ENCODE results near the gene ROR2.
"Not testable (repeated sequence)": the region's sequence is repeated elsewhere in the genome, so short reads cannot be mapped to it uniquely, and the experiment has no call there.

ROR2 gene

DNA sequence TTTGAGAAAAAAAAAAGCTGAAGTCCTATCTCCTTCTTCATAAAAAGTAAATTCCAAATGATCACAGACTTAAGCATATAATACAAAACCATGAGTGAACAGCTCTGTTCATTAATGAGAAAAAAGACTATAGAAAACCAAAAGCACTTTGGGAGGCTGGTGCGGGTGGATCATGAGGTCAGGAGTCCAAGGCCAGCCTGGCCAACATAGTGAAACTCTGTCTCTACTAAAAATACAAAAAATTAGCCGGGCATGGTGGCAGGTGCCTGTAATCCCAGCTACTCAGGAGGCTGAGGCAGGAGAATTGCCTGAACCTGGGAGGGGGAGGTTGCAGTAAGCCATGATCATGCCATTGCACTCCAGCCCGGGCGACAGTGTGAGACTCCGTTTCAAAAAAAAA lies 156.7 kb downstream of the ROR2 start:
- DNase-seq, result not testable (repeated sequence)

DNA sequence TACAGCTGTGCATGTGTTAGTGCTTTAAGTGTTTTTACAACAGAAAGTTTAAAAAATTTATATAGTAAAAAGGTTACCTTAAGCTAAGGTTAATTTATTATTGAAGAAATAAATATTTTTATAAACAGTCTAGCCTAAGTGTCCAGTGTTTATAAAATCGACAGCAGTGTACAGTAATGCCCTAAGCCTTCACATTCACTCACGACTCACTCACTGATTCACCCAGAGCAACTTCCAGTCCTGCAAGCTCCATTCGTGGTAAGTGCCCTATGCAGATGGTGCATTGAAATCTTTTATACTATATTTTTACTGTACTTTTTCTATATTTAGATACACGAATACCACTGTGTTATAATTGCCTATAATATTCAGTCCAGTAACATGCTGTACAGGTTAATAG lies 159.1 kb downstream of the ROR2 start:
- no peak for DNase-seq

DNA sequence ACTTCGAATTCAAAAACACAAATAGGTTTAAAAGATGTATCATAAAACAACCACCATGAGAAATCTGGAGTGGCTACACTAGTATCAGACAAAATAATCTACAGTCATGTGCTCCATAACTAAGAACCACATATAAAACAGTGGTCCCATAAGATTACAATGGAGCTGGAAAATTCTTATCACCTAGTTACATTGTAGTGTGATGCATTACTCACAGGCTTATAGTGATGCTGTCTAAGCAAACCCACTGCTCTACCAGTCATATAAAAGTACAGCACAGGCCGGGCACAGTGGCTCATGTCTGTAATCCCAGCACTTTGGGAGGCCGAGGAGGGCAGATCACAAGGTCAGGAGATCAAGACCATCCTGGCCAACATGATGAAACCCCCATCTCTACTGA lies 160.1 kb downstream of the ROR2 start:
- DNase-seq, result no peak

DNA sequence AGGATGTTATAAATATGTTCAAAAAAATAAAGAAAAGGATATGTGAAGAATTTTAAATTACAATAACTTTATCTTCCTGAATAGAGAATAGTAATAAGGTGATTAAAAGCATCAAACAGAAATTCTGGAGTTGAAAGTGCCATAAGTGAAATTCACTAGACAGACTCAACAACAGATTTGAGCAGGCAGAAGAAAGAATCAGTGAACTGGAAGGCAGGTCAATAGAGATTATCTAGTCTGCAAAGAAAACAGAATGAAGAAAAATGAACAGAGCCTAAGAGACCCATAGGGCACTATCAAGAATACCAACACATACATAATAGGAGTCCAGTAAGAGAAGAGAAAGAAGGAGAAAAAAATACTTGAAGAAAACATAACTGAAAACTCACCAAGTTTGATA lies 162.1 kb downstream of the ROR2 start:
- no peak for DNase-seq

DNA sequence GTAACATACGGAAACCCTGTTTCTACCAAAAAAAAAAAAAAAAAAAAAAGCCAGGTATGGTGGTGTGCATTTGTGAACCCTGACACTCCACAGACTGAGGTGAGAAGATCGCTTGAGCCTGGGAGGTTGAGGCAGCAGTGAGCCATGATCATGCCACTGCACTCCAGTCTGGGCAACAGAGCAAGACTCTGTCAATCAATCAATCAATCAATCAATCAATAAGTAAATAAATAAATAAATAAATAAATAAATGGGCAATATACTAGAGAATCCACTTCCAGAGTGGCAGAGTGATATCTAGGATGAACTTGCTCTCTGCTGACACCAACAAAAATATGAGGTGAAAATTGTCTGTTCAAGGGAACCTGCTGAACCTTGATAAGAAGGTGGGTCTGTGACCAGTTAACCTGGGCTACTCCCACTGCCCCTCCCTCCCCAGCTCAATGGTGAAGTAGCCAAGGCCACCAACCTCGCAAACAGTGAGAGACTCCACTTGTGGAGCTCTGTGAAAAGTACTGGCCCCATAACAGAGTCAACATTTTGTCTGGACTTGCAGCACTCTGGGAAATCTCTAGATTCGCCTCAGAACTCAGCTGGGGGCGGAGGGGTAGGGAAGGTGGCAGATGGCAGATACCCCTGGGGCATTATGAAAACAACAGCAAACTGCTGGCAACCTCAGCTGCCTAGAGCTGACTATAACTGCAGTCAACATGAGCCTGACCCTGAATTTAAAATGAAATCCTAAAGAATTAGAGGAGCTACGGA lies 163.7 kb downstream of the ROR2 start:
- no peak for DNase-seq

DNA sequence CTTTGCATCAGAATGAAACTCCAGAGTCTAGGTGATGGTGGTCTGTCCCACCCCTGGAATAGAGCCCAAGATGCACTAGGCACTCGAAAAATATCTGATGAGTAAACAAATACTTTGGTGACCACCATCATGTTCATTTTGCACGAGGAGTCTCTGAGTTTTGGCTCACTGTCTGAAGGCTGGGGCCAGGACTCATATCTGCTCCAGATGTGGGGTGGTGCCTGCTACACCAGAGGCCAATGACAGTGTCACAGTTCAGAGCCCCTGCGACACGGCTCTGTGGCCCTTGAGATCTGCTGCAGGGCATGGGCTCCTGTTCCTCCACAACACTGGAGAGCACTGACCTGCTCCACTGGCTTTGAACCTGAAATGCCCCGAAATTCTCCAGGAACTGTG lies 164.6 kb downstream of the ROR2 start:
- DNase-seq, result no peak

DNA sequence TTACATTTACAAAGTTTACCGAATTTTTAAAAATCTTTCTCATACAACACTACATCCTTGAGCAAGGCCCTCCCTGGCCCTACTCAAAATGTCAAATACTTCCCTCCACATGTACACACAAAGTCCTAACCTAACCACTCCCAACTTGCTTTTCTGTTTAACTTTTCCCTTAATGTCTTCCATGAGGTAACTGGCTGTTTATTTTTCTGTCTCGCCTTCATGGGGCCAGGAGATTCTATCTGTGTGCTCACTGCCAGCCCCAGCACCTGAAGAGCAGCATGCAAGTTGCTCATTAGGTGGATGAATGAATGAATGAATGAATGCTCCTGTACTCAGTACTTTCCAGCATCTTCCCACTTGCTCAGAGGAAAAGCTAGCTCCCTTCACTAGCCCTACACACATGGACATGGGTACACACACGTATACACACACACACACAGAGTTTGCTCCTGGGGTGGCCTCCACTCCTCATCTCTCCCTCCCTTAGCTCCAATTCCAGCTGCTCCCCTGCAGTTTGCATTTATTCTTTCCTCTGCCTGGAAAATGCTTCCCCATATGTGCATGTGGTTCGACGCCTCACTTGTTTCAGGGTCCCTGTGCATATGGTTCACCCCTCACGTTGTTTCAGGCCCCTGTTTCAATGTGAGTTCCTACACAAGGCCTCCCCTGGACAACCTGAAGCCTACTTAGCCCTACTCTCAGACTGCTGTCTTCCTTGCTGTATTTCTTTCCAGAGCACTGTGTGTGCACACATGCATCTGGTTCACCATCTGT lies 165.2 kb downstream of the ROR2 start:
- no peak for DNase-seq

DNA sequence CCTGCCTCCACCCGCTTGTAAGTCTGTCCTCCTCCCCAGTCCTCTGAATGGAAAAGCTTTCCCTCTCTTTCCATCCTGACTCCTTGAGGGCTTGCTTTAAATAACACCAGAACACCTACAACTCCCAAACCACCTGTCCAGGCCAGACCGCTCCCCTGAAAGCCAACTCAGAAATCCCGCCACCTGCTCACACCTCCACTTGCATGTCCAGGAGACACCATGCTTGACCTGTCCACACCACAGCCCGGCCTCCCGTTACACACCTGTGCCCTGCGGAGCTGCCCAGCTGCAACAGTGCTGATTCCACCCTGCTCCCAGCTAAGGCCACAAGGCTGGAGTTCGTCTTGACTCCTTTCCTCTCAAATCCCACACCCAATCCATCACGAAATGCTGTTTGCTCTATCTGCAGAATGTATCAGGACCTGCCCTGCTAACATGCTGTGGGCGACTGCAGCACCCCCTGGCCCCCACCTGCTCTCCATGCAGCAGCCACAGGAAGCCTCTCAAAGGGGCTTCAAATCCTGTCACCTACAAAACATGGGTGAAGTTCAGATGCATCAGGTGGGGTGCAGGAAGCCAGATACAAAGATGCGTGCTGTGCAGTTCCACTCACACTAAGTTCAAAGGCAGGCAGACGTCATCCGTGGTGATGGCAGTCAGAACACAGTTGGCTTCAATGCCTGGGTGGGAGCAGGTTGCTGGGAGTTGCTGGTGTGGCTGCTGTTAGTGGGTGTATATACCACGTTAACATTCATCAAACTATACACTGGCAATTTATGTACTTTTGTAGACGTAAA lies 166.0 kb downstream of the ROR2 start:
- DNase-seq, result peak in 1 of 5 experiments; percentile 6

DNA sequence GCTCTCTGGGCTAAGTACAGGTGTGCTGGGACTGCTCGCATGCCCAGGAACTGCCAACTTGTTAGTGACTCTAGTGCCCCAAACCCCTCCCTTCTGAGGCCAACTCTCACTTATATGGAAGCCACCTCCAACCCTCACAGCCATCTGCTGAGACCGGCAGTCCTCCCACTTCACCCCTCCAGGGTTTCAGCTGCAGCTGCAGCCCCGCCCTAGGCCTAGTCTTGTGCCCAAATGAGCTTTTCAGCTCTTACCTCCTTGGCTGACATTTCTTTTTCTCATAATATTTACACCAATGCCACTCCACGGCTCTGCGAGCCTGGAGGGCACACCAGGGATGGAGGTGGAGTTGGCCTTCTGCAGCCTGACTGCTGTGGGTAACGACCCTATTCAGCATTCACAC lies 166.6 kb downstream of the ROR2 start:
- no peak for DNase-seq

DNA sequence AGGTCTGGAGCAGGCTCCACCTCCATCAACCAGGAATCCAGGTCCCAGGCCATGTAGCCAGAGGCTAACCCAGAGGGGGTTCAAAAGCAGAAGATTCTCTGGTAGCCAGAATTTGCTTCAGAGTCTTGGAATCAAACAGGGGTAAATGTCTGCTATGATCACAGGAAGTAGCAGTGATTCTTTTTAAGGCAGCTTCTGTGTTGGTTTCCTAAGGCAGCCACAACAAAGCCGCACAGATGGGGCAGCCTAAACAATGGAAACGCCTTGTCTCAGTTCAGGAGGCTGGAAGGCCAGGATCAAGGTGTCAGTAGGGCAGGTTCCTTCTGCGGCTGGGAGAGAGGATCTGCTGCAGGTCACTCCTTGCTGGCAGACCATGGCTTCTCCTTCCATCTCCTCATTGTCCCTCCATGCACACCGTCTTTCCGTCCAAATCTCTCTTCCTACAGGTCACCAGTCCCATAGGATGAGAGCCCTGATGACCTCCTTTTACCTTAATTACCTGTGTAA lies 167.3 kb downstream of the ROR2 start:
- peak in 1 of 5 experiments; percentile 11 for DNase-seq

DNA sequence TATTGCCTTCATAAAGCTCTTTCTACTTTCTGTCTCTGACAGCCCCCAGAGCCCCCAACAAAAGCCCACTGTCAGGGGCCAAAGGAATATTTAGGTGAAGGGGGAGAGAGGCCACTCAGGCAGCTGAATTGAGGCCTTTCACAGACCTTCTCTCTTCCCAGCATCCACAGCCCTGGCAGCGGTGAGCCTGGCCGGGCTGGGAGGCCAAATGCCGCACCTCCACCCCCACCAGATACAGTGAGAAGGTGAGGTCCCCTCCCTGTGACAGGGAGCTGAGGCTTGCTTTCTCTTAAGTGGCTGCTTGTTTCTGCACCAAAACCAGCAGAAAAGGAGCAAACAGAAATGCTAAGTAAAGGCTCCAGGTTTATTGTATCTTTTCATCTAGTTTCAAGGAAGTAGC lies 168.1 kb downstream of the ROR2 start:
- no peak for DNase-seq

DNA sequence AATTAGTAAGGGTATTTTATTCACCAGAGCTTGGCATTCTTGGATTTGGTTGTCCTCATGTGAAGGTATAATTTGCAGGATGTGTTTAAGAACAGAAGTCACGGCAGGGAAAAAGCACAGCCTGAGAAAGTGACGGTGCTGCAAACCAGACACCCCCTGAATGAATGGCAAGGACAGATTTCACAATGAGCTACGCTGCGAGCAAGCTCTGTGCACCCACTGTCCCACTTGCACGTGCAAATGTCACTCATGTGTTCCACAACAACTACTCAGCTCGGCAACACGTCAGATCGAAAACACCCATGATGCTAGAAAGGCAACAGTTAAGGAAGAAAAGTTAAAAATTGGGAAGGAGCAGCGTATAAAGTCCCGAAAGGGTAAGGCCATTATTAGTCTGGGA lies 168.9 kb downstream of the ROR2 start:
- no peak for DNase-seq

DNA sequence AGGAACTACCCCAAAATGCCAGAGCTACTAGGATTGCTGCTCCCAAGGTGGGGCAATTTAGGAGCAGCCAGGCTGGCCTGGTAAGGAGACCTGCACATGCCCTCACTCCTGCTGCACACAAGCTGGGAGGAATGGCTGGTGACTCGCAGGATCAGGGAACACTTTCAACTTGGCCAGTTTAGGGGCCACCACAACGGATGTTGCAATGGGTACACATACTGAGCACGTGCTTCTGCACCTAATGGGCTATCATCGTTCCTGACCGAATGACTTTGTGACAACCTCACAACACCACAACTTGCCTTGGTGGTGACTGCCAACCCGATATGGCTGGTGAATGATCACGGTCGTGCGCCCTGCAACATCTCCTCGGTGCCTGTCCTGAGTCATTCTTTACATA lies 172.0 kb downstream of the ROR2 start:
- no peak for DNase-seq

DNA sequence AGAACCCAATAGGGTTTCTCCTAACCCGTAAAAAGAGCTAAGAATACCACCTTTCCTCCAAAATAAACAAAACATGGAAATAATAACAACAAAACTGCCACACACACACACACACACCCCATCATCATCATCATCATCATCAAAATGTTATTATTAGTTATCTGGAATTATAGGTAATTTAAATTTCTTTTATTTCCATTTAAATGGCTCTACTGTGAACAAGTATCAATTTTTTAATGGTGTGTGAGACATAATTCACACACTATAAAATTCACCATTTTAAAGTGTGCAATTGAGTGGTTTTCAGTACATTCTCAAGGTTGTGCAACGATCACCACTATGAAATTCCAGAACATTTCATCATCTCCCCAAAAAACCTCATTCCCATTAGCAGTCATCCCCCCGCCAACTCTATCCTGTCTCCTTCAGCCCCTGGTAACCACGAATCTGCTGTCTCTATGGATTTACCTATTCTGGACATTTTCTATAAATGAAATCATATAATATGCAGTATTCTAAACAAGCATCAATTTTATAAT lies 172.7 kb downstream of the ROR2 start:
- no peak for DNase-seq

DNA sequence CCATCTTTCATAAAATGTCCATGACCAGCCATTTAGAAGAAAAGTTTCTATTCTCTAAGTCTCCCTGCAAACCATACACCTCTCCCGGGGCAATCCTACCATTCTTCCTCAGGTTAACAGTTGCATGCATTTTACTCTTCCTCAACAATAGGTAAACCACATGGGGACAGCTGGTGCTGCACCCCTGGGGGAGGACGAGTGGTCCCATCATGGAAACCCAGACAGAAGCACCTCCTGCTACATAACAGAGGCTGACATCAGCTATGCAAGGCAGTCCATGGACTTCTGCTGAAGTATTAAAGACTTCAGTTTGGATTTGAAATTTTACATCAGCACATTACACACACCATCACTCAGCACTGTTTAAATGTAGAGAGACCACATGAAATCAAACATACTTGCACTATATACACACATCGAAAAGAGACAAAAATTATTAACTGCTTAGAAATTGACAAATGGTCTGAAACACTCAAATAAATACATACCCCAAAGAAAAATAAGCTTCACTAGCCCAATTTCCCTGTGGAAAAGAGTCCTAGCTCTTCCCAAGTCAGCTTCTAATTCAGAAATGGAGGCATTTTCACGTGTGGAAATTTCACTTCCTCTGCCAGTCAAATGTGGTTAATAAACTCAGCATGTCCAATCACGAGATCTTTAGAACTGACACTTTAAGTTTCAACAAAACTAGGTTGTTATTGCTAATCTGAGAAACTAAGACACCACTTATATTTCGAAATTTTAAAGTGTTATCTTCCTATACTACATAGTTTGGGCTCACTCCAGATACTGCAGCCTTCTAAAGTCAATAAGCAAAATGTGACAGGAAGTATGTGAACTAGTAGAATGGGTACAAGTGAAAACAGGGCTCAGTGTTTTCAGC lies 173.4 kb downstream of the ROR2 start:
- no peak for DNase-seq

DNA sequence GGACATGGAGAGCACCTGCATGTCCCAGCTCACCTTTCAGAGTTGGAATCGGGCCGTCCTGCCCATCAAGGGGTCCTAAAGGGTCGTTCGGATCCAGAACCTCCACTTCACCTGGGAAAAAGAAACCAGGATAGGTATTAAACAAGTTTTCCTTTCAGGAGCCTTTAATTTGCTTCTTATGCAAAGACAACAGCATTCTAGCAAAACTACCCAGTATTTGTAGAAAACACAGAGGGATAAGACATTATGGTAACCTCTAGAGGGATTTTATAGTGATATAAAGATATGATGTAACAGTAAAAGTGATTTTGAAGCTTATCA lies 174.4 kb downstream of the ROR2 start:
- no peak for DNase-seq

DNA sequence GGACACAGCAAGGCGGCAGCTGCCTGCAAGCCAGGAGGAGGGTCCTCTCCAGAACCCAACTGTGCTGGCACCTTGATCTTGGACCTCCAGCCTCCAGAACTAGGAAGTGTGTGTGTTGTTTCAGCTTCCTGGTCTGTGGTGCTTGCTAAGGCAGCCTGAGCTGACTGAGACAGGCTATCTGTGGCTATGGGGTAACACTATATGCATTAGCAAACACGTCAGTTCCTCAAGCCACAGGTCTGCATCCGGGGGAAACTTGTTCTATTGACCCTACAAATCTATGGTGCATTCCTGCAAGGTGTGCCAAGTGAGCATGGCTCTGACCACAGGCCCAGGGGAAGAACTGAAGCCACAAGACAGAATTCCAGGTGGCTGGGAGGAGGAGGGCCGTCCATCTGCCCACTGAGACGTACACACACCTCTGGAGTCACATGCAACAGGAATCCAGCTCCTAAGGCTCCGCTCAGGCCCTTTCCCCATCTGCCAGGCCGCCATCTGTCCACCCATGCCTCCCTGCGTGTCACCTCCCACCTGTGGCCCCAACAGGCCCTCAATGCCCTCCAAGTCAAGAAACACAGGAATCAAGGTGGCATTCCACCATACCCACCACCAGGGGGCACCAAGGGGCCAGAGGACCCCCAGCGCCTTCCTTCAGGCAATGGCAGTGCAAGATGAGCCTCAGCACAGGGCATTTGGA lies 174.9 kb downstream of the ROR2 start:
- peak in 4 of 5 experiments; percentile 23 to 55 (median 42) for DNase-seq

DNA sequence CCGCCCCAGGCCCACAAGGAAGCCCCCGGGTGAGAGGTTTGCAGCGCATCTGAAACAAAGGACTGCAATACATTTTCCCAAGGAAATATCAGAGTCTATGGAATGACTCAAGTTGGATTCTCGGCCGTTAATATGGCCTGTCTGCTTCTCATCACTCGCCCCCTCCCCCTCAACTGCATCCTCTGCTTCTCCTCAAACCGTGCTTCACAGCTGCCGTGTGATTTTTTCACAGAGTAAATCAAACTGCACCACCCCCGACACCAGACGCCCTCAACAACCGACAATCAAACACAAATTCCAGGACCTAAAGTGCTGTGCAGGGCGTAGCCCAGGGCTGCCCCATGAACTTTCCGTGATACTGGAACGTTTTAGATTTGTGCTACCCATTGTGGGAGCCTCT lies 176.9 kb downstream of the ROR2 start:
- DNase-seq, result no peak

DNA sequence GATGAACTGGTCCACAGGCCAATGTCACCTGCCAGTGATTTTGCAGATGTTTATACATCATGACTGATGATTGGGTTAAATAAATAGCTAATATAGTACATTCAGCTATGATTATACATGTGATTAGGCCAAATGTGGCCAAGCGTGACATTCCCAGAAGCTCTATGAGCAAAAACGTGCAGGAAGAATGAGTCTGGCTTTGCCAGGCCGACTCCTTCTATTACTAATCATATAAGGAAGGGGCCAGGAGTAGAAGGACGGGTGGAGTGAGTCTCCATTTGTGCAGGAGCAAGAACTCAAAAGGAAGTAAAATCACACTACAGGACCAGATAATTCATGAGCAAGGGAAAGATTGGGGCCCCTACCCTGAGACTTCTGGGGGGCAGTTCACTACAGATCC lies 178.2 kb downstream of the ROR2 start:
- DNase-seq, result no peak

DNA sequence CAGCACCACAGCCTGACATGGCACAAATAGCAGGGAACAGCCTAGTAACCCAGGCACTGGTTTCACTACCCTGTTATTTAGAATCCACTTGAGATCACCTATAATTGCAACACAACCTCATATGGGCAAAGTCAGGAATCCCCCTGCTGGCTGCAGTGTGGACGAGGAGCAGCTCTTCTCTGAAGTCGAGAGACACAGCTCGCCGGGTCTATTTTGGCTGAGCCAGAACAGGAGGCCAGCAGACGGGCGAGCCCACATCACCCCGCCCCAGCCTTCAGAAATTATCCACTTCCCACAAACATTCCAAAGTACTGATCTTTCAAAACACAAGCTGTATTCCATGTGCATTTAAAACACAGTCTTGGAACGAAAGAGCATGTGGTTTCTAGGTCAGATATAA lies 179.0 kb downstream of the ROR2 start:
- no peak for DNase-seq

DNA sequence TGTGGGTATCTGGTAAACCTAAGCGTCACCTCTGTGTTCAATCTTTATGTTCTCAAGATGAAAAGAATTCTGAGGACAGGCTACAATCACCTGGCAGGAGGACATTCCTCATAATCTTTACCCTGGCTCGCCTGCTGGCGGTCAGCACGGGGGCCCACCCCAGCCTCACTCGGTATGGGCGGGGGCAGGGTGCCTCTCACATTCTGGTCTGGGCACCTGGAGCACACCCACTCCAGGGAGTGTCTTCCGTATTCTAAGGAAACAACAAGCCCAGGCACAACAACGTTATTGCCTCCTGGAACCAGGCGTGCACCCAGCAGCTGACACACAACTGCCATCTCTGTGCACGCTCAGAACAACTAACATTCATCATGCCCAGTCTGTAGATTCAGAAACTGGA lies 179.8 kb downstream of the ROR2 start:
- DNase-seq, result no peak
